Psoas muscle (tissue), 8 donors: Measurements from ENCODE around the gene SPANXN4. TPM values are rescaled to one million over a fixed set of nuclear protein-coding genes. Genes with fewer than 3 reads are reported as not detected.

Experiments
- ATAC-seq, 4 donors: fragments of 200-7000 bp; cut with Tn5 transposase; one replicate each; pipeline ENCODE4 v1.9.1; 2020; ENCODE audit warnings: moderate library complexity in 3 of 4, mild to moderate bottlenecking in 2 of 4
- DNase-seq, 2 donors: peaks; one replicate each; pipeline ENCODE4 v3.0.0-alpha.2; 2020
- H3K27ac ChIP-seq: fragments of 200-600 bp; one replicate; pipeline ENCODE4 v1.8.0; 2022
- H3K27me3 ChIP-seq, 3 donors: fragments of 200-600 bp in 1 of 3; one replicate each; pipeline versions ENCODE4 v1.6.1 to v1.8.0; 2013 to 2022; ENCODE audit warnings: low read length in 2 of 3, mild to moderate bottlenecking in 2 of 3, moderate library complexity in 1 of 3; ENCODE audit not compliant: insufficient read depth in 3 of 3
- H3K36me3 ChIP-seq, 2 donors: fragments of 200-600 bp in 1 of 2; one replicate each; pipeline versions ENCODE4 v1.6.1 to v1.8.0; 2013 to 2022; ENCODE audit warnings: low read depth in 1 of 2, mild to moderate bottlenecking in 1 of 2, moderate library complexity in 1 of 2; ENCODE audit not compliant: insufficient read depth in 1 of 2
- H3K4me1 ChIP-seq: fragments of 200-600 bp; one replicate; pipeline ENCODE4 v1.8.0; 2022
- H3K4me3 ChIP-seq: fragments of 200-600 bp; one replicate; pipeline ENCODE4 v1.8.0; 2022; ENCODE audit warnings: mild to moderate bottlenecking
- H3K9me3 ChIP-seq: fragments of 200-600 bp; one replicate; pipeline ENCODE4 v1.8.0; 2022
- CTCF ChIP-seq: fragments of 200-600 bp; IDR thresholded peaks from one replicate; pipeline ENCODE4 v1.8.0; 2022; ENCODE audit warnings: antibody characterized with exemption
- WGBS, 3 donors: extraction: QIAGEN DNeasy Blood & Tissue Kit; methylation state at CpG; one replicate each; pipeline versions ENCODE4 v1.1.6 to v1.1.7; 2013; 5-methylcytosine and 5-hydroxymethylcytosine counted together
- intact Hi-C, 2 donors: fragments of 100-400 bp; cut with DNase I; formaldehyde crosslinking; loops; one replicate each; pipeline versions ENCODE4 v1.11.0 to v1.14.2; 2022
- polyA plus RNA-seq, 3 donors: library from polyadenylated mRNA; stranded (reverse); fragments of 200-250 nt; gene quantifications; one replicate each; pipeline ENCODE4 v1.2.3, GENCODE V29; 2013
- total RNA-seq, 4 donors: library from RNA; stranded (reverse); fragmentation: NEBNext Ultra II Directional in 2 of 4; extraction: Animal tissue kit (Norgen Biotek cat#: 25700) in 2 of 4; gene quantifications; one replicate each; pipeline versions ENCODE4 v1.2.1 to v1.2.4, GENCODE V29; 2021 to 2023
- donor health status: healthy with polysubstance abuse.
- donor health status: DM: no; HTN: no; CAD: no; lungs with moderate emphysema.
- donor health status: Bipolar disorder and iron deficiency.
- donor health status: healthy.
- donor health status: DM: yes; HTN: yes; CAD: no.
- donor health status: DM: no; HTN: no; CAD: no.
- donor health status: DM: no; HTN: no; CAD: no.
- donor health status: DM: yes; HTN: yes; CAD: no.

SPANXN4 gene
- total and polyA plus RNA-seq, 7 donors, result not detected

GRCh38 chrX:143027275-143027674 is 1.5 kb downstream of the SPANXN4 start:
- DNase-seq (no peak), ATAC-seq (no peak)
- Histone ChIP-seq H3K9me3 (no peaks in the 10 kb centered on the region), H3K27me3 (no peaks in the 10 kb centered on the region), H3K4me3 (no peak overlapping the region), H3K36me3 (no peaks in the 10 kb centered on the region), H3K27ac (no peak overlapping the region), H3K4me1 (no peaks in the 10 kb centered on the region)
- intact Hi-C loops, result no loop called here
- WGBS, 3 donors, result 48 to 66% (median 51%) methylated on average over 6 of the region's 6 CpGs
- TF ChIP-seq CTCF, result no peak

GRCh38 chrX:143047511-143047910 is 21.8 kb downstream of the SPANXN4 start:
- DNase-seq (no peak), ATAC-seq (no peak)
- Histone ChIP-seq H3K36me3 (no peaks in the 10 kb centered on the region), H3K9me3 (no peaks in the 10 kb centered on the region), H3K27ac (no peak overlapping the region), H3K4me3 (no peak overlapping the region), H3K27me3 (no peaks in the 10 kb centered on the region), H3K4me1 (no peaks in the 10 kb centered on the region)
- intact Hi-C loops, result no loop called here
- TF ChIP-seq CTCF, result no peak
- 41 to 98% (median 60%) methylated on average over 2 of the region's 2 CpGs for WGBS, 3 donors

DNA sequence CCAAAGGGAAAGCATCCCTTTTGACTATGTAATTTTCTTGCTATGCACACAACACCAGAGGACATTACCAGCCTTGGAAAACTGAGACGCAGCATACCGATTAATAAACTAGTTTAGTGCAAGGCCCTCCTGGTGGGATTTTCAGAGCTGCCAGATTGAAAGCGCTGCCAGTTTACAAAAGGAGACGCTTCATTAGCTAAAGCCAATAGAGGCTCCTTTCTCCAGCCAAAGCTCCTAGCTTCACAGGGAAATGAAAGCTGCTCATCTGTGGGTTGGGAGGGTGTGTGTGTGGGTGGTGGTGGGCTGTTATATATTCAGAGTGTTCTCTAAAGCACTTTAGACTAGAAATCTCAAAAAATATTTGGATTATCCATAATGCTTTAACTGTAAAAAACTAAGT is 32.4 kb downstream of the SPANXN4 start:
- H3K9me3 ChIP-seq, result no peaks in the 10 kb centered on the region

GRCh38 chrX:143081231-143081630 is 55.5 kb downstream of the SPANXN4 start:
- ATAC-seq (no peak), DNase-seq (no peak)
- Histone ChIP-seq H3K4me1 (no peaks in the 10 kb centered on the region), H3K36me3 (no peaks in the 10 kb centered on the region), H3K9me3 (no peaks in the 10 kb centered on the region), H3K27ac (no peak overlapping the region), H3K4me3 (no peak overlapping the region), H3K27me3 (no peaks in the 10 kb centered on the region)
- TF ChIP-seq CTCF, result no peak
- WGBS, 3 donors, result 80 to 90% (median 84%) methylated on average over 3 of the region's 3 CpGs
- intact Hi-C loops, result no loop called here

More for the DNA sequence above, 32.4 kb downstream of the SPANXN4 start:
- H3K27me3 ChIP-seq, result no peaks in the 10 kb centered on the region
- 29 to 53% (median 31%) methylated on average over 4 of the region's 4 CpGs for WGBS, 3 donors
- no peaks in the 10 kb centered on the region for H3K36me3 ChIP-seq
- intact Hi-C loops, result no loop called here
- TF ChIP-seq CTCF, result no peak
- H3K4me1 ChIP-seq, result no peaks in the 10 kb centered on the region
- H3K27ac ChIP-seq, result no peak overlapping the region
- H3K4me3 ChIP-seq, result no peak overlapping the region
- DNase-seq, result no peak
- no peak for ATAC-seq

- no peak overlapping the region for H3K4me3 ChIP-seq
- WGBS, 3 donors, result 84 to 90% (median 86%) methylated on average over 2 of the region's 2 CpGs
- no peak for DNase-seq
- intact Hi-C loops, result no loop called here
- no peaks in the 10 kb centered on the region for H3K4me1 ChIP-seq
- H3K36me3 ChIP-seq, result no peaks in the 10 kb centered on the region
- ATAC-seq, result no peak
- H3K27me3 ChIP-seq, result no peaks in the 10 kb centered on the region
- H3K27ac ChIP-seq, result no peak overlapping the region
- H3K9me3 ChIP-seq, result no peaks in the 10 kb centered on the region
- TF ChIP-seq CTCF, result no peak
Measured at GRCh38 chrX:143082537-143082936, 56.8 kb downstream of the SPANXN4 start.
